Skeletal muscle cell (primary cell): ENCODE data around the gene RNF150.
"Not testable (repeated sequence)": the region's sequence is repeated elsewhere in the genome, so short reads cannot be mapped to it uniquely, and the experiment has no call there.

Experiments used
- DNase-seq: peaks from one replicate; pipeline ENCODE4 v3.0.0-alpha.2; 2010; ENCODE audit warnings: low read depth
- H3K4me3 ChIP-seq: 2 replicates; pipeline ENCODE4 v1.5.1; 2011; ENCODE audit warnings: low read depth, mild to moderate bottlenecking, control low read depth, low read length, moderate library complexity

Gene RNF150

GRCh38 chr4:141133146-141133998 is at the start of gene RNF150:
TSS of gene RNF150 (minus strand) at chr4:141133469.
- peak; percentile 79 for DNase-seq

DNA sequence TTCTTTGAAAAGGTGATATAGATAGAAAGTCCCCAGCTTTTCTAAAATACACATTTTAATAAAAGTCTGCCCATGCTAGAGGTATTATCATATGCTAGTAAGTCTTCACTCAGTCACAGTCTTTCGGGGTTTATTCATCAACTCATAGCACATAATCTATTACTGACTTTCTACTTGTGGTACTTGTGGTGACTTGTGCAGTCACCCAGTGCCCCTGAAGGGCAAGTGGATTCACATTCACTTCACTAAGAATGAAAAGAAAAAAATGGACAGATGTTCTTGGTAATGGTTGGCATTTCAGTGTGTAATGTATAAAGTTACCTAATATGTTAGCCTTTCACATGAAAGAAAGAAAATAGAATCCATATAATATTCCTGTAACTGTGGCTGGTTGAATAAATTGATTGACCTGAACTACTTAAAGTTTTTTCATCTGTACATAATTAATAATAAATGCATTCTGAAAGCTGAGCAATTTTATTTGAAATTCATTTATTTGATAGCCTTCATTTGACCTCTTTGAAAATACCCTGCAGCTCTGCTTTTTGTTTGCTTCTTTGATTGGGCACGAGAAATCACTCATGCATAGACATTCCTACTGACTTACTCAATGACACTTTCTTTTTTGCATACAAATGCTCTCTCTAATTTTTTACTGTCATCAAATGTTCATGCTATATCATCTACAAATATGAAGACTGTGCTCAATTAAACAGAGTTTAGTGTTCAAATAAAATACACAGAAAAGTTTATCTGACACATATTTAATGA is 47.9 kb upstream of the RNF150 start:
- peak; percentile 3 for DNase-seq
- H3K4me3 ChIP-seq, result no peak overlapping the region

More at GRCh38 chr4:141133146-141133998, at the start of gene RNF150:
- peak within 1 kb of the TSS; percentile 80 for H3K4me3 ChIP-seq

DNA sequence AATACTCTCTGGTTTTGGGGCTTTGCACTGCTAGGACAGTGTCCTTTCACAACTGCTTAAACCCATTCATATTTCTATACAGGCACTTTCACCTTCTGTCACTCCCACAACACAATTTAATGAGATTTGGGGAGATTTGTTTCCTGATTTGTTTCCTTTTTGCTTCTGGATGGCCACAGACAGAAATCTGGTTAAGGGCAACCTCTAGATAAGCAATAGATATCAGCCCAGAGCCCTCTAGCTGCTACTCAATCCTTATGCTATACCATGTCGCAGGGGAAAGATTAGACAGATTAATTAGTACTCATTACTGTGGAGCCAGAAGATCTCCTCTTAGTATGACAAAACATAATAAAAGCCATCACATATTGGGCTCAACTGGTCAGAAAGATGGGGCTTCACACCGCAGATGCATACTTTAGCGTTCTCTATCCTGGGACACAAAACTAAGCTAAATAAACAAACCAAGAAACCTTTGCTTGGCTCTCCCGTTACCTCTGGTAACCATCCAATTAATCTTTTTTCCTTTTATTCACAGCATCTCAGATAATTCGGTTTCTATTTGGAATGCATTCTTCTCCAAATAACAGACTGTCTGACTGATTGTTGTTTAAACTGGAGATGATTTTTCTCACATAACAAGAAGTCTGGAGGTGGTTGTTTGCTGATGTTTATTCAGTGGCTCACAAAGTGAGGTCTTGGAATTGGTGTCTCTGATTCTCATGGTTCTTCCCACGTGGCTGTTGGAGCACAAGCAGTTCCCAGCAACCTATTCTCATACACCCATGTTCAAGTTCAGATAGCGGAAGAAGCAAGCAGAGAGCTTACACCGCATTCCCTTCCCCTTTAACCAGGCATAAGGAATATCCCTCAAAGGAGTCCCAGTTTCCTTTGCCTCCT is 46.5 kb upstream of the RNF150 start:
- H3K4me3 ChIP-seq, result no peak overlapping the region
- DNase-seq, result no peak

DNA sequence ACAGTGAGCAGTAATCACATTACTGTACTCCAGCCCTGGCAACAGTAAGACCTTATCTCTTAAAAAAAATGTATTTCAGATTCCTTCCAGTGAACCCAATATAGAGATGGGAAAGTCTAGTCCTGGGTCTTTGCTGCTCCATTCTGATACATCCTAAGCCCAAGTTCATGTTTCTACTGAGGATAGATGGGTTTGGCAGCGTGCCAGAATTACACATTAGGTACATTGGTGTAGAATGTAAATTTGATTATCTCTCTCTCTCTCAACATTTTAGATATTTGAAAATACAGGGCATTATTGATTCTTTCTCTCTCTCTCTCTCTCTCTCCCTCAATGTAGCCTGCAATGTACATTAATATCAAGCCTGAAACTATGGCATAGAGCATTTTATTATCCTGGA is 43.9 kb upstream of the RNF150 start:
- no peak for DNase-seq
- no peak overlapping the region for H3K4me3 ChIP-seq

DNA sequence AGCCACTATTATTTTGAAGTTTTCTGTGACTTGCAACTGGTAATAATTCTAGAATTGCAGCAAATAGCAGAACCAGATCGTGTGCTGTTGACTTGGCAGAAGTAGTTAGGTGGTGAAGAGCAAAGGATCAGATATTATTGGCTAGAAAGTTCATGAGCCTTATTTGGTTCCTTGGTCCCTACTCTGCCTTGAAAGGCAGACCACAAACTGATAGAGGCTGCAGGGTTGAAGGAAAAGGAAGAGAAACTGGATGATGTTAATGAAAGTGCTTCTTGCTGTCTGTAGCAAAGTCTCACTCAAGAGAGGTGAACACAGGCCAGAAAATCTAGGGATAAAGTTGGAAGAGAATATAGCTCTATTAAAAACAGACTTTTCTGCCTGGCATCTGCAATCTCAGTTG is 41.2 kb upstream of the RNF150 start:
- H3K4me3 ChIP-seq, result no peak overlapping the region
- no peak for DNase-seq

DNA sequence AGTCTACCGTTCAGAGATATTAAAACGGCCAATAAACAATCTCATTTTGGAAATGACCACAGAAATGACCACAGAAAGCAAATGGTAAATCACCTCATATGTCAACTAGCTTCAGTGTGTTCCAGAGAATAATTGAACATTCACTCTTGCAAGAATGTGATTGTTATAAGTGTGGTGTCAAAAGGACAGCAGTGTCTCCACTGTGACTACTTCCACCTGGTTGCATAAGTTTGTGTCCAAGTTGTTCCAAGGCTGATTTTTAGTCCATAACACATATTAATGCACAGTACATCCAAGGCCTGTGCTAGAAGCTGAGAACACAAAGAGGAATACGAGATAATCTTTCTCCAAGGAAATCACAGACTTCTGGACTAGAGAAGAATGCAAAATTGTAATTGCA is 37.4 kb upstream of the RNF150 start:
- no peak for DNase-seq
- no peak overlapping the region for H3K4me3 ChIP-seq

- no peak overlapping the region for H3K4me3 ChIP-seq
- no peak for DNase-seq
These were observed 36.1 kb upstream of the RNF150 start for GRCh38 chr4:141169391-141169790.

GRCh38 chr4:141165001-141165400 is 31.7 kb upstream of the RNF150 start:
- H3K4me3 ChIP-seq, DNase-seq: not testable (repeated sequence)

DNA sequence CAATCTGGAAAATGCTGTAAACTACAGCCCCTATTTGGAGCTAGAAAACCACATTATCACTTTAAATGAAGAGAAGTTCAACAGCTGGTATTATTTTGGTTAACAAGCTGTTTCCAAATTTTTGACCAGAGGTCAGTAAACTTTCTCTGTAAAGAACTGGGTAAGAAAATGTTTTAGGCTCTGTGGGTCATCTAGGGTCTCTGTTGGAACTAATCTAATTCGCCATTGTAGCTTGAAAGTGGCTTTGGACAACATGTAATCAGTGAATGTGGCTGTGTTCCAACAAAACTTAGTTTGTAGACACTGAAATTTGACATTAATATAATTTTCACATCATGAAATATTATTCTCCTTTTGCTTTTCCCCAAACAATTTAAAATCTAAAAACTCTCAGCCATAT is 25.8 kb upstream of the RNF150 start:
- DNase-seq, result no peak
- H3K4me3 ChIP-seq, result no peak overlapping the region

- no peak for DNase-seq
- no peak overlapping the region for H3K4me3 ChIP-seq
These were observed 24.9 kb upstream of the RNF150 start for GRCh38 chr4:141158219-141158618.

GRCh38 chr4:141155586-141155985 is 22.3 kb upstream of the RNF150 start:
- H3K4me3 ChIP-seq, result no peak overlapping the region
- DNase-seq, result no peak

DNA sequence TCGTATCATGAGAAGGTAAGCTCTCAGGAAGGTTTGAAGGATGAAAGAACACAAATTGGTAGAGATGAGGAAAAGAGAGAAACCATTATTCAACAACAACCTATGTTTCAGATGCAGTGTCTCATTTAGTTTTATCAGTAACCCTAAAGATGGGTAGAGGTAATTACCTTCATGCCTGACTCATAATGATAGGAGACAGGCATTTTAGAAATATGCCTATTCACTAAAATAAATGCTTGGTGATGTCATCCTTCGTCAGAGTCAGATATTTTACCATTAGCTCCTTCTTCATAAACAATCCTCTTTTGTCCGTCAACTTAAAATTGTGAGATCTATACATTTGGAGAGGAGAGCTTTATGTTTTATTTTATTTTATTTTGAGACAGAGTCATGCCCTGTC is 21.5 kb upstream of the RNF150 start:
- DNase-seq, result no peak
- no peak overlapping the region for H3K4me3 ChIP-seq

- DNase-seq, result peak; percentile 46
These were observed 20.7 kb upstream of the RNF150 start for GRCh38 chr4:141153751-141154510.

GRCh38 chr4:141144207-141144606 is 10.9 kb upstream of the RNF150 start:
- H3K4me3 ChIP-seq, result no peak overlapping the region
- no peak for DNase-seq

More at GRCh38 chr4:141153751-141154510, 20.7 kb upstream of the RNF150 start:
- H3K4me3 ChIP-seq, result no peak overlapping the region

DNA sequence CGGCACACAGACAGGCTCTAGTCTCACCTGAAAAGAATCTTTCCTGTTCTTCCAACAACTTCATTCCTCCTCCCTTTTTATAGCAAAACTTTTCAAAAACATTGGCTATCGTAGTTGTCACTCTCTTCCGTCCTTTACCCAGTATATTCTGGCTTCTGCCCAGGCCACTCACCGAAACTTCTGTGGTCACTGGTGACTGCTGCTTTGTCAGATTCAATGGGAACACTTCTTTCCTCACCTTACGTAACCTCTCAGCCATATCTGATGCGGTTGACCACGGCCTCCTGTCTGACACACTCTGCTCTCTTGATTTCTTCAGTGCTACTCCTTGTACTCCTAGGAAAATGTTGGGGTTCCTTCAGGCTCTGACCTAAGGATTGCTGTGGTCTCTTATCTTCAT is 9.2 kb upstream of the RNF150 start:
- DNase-seq, result no peak

GRCh38 chr4:141140391-141141200 is 7.3 kb upstream of the RNF150 start:
- DNase-seq, result no peak
- H3K4me3 ChIP-seq, result no peak overlapping the region

More for the DNA sequence above, 9.2 kb upstream of the RNF150 start:
- H3K4me3 ChIP-seq, result no peak overlapping the region

- H3K4me3 ChIP-seq, result no peak overlapping the region
- DNase-seq, result no peak
These were observed 1.0 kb upstream of the RNF150 start for GRCh38 chr4:141133999-141134995.
